Epidermal melanocyte (primary cell): ENCODE measurements around the gene ALDOC.
A peak's percentile ranks its signal among the peaks of the same experiment; 100 is the strongest.
"Not testable (repeated sequence)": the region's sequence is repeated elsewhere in the genome, so short reads cannot be mapped to it uniquely, and the experiment has no call there.

ENCODE experiments used
- DNase-seq: peaks from one replicate; pipeline ENCODE4 v3.0.0; 2011; ENCODE audit warnings: low spot score; ENCODE audit not compliant: insufficient read length

ALDOC gene

DNA sequence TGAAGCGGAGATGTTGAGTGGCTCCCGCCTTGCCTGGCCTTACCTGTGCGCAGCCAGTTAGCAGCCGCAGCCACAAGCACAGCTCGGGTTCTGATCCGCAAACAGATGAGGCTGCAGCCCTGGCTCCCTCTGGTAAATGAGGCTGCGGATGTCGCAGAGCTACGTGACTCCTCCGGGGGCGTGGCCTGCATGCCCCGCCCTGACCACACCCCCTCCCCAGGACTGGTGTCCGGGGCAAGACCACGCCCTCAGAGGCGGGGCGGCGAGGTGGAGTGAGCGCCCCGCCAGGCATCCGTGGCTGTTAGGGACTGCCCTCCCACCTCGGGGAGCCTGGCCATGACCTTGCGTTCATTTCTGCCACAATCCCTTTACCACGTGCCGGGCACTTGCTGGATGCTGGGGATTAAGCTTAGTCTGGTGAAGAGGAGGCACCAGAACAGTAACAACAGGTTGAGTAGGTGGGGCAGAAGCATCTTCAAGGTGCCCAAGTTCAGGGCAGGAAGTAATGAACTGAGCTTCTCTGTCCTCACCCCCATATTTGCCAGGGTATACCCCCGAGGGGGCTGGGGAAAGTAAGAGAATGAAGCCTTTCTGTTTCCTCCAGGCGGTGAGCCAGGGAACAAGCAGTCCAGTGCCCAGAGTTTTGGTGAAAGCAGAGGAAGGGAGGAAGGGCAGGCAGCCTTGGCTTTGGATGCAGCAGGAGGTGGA lies at the start of gene ALDOC:
ALDOC (minus strand) TSS at position 138 of the 708 bp plus-strand sequence. CDS start 1,363 bp downstream, outside the sequence.
- DNase-seq: peak; percentile 98

DNA sequence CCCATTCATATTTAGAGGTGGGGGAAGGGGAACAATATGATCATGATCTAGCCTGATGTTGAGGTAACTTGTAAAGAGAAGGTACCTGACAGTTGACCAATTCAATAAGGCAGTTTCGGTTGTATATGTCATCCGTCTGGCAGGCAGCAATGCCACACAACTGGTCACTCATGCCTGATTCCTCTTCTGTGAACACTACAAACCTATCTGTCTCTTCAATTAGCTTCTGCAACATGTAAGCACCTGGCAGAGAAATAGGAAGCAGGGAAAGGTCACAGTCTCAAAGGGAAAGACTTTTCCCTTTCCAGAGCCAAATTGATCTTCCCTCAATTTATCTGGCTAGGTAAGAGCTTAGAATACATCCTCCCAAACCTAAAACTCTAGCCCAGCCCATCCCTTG lies 47.5 kb upstream of the ALDOC start:
- no peak for DNase-seq

DNA sequence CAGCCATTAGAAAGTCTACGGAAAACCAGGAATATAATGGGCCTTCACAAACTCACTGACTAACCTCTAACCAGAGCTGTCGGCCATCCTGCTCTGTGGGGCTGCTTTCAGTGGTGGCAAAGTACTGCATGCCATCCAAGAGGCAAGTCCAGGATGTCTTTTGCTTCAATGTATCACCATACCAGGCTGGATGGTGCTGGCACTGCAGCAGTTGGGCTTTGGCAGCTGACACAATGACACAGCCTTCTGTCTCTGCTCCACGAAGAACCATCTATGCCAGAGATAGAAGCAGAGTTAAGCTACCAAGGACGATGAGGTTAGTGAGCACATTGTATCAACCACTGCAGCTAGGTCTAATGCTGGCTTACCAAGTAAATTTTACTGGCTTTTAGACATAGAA lies 47.0 kb upstream of the ALDOC start:
- DNase-seq: no peak

DNA sequence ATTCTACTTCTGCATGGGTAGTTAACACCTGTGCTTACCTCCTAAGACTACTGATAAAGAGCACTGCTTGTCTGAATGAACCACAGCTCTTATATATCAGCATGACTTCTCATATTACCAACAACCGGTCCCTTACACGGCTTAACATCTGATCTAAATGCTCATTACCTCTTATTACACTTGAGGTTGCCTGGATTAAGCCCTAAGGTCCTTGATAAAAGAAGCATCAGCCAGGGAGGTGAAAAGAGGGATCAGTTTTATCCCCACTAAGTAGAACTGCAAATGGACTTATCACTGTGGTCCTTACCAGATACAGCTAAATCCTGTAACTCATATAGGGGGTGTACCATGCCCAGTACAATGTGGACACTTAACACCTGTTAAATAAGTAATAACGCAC lies 45.5 kb upstream of the ALDOC start:
- no peak for DNase-seq

DNA sequence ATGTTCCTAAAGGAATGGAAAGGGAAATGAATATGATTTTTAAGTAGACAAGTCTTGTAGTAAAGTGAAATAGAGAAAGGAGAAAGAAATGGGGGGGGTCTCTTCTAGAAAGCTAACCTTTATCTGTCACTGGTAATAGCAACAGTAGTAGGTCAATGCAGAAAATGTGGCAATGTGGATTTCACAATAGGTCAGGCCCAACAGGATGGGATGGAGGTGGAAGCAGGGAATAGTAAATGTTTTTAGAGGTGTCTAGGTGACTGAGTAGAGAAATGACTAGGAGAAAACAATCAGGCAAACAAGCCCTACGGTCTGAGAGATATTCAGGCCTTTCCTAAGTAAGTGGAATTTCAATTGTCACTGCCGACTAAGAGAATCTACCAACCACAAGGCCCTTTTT lies 43.3 kb upstream of the ALDOC start:
- DNase-seq: no peak

DNA sequence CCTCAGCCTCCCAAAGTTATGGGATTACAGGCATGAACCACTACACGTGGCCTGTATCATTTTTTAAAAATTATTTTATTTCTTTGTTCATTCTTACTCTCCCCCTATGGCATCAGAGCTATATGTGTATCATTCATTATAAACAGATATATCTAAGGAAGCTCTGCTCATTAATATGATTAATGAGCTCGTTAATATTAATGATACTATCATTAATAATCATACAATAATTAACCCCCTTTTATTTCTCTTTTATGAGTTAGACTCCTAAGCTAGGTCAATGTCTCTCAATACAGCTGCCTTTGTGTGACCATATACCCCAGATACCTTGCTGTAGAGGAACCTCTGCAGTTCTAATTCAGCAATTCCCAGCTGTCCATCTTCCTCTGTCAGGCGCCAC lies 41.8 kb upstream of the ALDOC start:
- no peak for DNase-seq

DNA sequence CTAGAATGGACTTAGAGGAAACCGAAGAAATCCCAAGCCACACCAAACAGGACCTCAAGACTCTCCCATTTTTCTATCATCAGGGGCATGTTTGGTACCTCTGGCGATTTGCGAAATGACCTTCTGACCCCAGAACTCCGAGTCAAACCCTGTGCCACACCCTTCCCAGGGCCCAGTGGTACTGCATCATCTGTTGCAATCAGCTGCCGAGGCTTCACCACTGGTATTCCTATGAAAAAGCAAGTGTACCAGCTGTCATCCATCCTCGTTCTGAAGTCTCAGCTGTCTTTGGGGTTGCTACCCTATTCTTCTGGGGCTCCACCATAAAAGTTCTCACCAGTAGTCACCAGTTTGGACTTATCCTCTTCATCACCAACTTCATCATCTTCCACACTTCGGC lies 39.6 kb upstream of the ALDOC start:
- DNase-seq: no peak

DNA sequence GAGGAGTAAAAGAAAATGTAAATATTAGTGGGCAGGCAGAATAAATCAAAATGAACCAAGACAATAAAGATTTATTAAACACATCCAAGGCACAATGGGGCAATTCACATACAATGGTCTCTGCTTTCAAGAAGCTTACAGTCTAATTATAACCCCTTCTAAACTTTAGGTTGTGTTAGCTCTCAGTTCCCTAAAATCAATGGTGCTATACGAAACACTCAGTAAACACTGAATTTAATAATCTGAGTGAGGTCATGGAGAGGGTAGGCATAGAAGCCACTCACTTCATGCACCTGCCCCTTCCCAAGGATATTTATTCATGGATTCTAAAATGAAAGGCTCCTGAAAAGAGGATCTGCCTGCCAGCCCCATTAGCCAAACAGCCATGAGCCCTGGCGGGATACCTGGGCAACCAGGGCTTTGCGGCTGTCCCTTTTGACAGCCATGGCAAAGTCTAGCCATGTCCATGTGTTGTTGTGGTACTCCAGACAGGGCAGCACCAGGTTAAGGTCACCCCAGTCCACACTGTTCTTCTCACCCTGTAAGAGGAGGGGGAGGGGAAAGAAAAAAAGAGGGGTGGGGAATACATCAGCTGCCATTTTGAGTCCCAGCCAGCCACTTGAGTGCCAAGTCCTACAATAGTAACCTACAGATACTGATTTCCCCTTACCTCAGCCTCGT lies 38.7 kb upstream of the ALDOC start:
- no peak for DNase-seq

DNA sequence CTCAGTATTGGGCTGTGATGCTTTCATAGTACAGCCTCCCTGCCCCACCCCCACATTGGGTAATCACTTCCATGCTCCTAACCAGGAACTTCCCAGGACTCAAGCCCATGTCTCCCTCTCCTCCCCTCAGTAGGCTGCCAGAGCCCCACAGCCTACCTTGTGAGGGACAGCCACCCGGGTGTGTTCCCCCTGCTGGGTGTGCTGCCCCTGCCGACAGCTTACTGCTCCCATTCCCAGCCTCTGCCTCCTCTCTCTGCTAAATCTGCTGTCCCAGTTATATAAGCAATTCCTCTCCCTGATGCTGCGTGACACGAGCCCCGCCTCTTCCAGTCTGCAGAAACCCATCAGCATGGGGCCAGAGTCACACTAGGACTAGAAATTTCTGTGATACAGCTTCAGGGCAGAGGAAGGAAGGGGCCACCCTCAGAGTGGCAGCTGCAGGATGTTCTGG lies 37.3 kb upstream of the ALDOC start, which contains the start of gene RSKR:
RSKR (minus strand) TSS at position 255 of the 451 bp plus-strand sequence; CDS start at position 231, 24 bp downstream.
- no peak for DNase-seq

DNA sequence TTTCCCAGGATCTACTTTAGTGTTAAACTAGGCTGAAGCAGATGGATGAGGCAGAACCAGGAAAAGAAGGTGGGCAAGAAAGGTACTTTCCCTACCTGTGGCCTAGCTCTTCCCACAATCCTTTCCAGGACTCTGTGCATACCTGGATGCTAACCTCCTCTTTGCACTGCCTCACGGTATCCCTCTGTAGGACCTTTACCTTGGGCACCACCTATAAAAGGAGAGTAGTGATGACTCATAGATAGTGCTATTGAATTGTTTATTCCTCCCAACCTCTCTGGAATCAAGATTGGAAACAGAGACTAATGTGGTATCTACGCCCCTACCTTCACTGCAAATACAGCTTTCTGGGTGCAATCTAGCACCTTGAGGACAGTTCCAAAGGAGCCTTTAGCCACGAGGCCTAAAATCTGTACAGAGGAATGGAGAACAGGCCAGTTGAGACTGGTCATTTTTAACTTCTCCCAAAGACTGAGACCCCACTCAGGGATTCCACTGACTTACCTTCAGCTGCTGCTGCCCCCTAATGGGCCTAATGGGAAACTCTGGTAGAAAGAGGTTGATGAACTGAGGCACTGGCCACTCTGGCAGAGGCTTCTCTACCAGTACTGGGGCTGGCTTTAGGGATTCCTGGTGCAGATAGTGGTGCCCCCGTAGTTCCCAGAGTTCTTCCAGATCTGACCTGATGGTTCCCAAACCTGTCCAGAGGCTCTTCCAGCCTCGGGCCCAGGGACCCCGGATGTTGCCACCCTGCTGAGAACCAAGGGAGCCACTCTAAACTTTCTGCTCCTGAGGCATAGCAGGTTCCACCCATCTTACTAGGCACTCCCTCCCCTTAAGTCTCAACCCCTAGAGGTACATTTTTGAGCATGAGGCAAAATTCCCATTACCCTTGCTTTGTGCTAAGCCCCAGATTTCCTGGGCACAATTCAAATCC lies 36.5 kb upstream of the ALDOC start:
- peak; percentile 31 for DNase-seq

DNA sequence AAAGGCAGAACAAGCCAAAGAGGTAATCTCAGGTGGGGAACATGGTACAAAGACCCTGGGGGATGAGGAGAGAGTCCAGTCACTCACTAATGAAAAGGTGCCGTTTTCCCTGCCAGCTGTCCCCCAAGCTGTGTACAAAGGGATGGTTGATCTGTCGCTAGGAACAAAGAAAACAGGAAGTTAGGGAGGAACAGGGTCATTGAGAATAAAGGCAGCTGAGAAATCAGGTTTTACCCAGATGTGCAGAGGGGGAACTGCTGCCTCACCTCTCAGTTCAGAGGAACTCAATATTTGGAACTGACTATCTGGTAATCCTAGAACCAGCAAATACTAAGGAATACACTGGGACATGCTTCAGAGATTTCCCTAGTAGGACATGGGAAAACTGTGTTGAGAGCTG lies 35.8 kb upstream of the ALDOC start:
- DNase-seq: no peak

DNA sequence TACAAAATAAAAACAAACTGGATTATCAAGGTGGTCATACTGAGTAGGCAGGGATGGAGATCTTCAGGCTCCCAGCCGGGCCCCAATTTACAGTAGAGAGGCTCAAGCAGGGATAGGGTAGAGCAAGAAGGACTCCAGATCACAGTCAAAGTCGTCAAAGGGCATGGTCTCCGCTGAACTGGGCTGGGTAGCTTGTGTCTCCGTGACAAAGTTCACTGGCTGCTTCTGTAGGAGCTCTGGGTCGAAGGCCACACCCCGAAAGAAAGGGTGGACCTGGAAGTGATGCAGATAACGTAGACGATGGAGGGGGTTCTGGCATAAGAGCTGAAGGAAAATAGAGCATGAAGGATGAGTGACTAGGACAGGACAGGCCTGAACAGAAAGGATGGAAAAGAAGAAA lies 33.7 kb upstream of the ALDOC start:
- no peak for DNase-seq

DNA sequence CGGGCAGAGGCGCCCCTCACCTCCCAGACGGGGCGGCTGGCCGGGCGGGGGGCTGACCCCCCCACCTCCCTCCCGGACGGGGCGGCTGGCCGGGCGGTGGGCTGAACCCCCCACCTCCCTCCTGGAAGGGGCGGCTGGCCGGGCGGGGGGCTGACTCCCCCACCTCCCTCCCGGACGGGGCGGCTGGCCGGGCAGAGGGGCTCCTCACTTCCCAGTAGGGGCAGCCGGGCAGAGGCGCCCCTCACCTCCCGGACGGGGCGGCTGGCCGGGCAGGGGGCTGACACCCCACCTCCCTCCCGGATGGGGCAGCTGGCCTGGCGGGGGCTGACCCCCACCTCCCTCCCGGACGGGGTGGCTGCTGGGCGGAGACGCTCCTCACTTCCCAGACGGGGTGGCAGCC lies 27.3 kb upstream of the ALDOC start:
- DNase-seq: not testable (repeated sequence)

DNA sequence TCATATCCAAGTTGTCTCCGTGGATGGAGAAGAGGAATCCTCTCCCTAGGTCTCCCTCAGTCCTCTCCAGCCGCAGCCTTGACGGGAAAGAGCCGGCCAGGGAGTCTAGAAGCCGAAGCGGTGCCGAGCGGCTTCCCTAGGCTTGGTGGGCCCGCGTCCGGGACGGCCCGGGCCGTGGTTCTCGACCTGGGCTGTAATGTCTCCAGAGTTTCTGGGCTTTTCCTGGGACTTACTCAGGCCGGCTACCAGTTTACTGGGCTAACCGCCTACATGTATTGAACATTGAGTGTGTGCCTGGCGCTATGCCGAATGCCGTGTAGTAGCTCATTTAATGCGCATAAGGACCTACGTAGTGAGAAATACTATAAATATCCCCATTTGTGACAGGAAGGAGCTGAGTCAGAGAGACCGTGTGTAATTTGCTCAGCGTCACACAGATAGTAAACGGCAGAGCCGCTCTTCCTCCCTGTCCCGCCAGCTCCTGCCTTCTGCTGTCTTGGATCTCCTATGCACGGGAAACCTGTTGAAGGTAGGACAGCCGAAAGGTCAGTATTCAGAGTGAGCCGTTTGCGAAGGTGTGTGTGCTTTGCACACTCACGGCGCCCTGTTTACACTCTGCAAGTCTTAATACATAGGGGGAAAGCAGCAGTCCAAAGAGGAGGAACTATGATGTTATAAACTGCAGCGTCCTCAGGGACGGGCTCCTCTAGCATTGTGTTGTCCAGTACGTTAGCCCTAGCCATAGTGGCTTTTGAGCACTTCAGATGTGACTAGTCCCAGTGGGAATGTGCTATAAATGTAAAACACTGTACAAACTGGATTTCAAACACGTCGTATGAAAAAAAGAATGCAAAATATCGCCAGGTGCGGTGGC lies 22.9 kb upstream of the ALDOC start:
- DNase-seq: peak; percentile 60

DNA sequence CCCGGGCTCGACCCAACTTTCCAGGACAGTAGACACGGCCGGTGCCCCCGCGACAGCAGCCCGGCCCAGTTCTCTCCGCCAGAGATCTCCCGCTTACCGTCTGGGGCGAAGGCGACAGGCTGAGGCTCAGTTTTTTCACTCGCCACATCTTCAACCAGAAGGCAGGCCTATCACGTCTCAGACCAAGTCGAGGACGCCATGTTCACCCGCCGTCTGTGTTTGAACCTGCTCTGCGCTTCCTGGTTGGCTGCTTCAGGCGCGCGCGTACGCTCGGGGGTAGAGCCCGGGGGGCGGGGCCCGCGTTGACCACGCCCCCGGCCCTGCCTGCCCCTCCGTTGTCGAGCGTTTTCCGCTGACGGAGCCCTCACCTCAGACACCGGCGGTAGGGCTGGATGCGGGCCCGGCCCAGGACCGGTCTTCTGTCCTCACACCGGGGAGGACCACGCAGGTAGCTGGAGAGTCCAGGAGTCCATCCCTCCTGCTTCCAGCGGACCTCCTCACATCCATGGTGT lies 22.2 kb upstream of the ALDOC start, which contains the start of gene SPAG5:
SPAG5 (minus strand) TSS at position 227 of the 512 bp plus-strand sequence; CDS start at position 148, 79 bp downstream.
- DNase-seq: peak; percentile 97

DNA sequence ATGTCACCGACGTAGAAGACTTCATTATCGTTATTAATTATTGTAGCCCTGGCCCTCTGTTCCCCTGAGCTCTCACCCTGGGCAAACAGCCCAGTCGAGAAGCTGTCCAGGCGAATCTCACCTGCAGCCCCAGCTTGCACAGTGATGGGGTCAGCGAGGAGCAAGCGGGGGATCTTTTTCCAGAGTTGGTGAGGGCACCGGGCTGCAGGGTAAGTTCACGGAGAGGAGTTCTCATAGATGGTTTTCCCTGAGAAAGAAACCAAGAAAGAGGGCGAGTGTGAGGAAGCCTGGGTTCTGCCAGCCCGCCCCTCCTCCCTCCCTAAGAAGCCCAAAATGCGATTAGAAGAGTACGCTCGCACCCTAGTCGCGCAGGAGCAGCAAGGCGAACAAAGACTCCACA lies 21.7 kb upstream of the ALDOC start:
- no peak for DNase-seq

DNA sequence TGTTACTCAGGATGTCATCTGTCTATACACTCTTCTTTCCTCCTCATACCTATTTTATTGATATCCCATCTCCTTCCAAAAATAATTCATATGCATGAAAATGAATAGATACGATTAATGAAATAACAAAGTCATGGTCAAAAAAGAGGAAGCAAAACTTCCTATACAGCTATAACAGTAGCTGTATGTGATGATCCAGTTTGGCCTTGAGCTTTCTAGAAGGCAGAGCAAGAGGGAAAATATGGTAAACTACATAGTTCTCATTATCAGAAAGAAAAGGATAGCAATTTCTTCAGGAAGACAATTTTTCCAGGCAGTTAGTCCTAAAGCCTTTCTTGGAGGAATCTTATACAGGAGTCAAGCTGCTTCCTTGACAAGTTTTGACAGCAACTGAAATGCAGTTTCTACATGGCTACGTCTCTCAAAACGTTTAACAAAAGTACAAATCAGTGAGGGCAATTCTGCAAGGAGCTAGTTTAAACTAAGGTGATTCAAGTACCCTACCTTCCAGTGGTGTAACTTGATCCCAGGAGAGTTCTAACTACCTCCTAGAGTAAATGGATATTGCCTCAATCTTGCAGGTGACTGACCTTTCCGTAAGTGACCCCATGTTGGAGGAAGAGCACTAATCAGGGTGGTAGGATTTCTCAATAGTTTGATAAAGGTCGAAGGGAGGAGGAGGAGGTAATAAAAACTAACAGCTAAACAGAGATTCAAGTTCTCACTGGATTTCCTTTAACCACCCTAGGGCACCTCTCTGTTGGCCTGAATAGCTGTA lies 21.1 kb upstream of the ALDOC start:
- DNase-seq: no peak

DNA sequence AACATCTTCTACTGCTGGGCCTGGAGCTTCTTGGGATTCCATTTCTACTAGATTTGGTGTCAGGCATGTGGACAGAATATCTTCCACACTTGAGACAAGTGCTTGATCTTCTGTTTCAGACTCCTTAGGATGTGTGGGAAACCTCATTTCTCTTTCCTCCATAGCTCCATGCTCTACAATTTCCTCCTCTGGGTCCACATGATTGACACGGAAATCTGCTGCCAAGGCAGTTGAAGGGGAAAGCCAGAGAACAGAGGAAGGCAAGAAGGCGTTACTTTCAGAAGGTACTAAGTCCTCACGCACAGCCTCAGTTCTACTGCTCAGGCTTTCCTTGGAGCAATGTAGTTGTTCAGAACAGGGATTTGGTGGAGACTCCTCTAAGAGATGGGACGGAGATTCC lies 15.6 kb upstream of the ALDOC start:
- no peak for DNase-seq

DNA sequence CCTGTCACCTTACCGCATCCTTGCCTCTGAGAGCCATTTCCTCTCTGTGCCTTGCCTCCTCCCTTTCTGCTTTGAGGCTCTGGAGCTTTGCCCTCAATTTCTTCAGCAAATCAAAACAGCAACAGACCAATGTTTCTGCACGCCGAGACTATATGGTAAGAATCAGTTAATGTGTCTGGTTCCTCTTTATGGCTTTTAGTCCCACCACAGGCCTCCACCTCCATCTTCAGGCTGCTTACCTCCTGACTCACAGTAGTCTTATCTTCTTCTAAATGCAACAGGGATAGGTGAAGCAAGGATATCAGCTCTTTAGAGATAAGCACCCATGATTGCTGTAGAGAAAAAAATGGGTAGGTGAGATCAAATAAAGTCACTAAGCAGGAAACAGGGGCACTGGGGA lies 9.2 kb upstream of the ALDOC start:
- DNase-seq: no peak

DNA sequence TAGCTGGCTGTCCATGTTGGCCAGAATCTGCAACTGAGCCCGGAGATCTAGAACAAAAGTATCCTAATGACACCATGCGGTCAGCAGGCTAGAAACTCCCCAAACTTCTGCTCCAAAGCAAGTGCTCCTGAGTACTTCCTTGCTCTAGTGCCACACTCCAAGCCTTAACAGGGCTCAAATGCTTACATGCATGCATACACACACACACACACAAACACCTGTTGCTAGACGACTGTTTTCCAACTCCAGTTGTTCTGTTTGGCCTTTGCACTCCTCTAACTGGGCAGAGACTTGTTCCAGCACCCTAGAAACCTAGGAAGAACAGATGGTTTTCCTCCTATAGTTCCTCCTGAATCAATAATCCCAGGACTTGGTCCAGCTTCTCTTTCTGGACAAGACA lies 7.7 kb upstream of the ALDOC start:
- no peak for DNase-seq
